GM21367 (cell line): ENCODE results near the gene SV2C.
"Not testable (repeated sequence)": the region's sequence is repeated elsewhere in the genome, so short reads cannot be mapped to it uniquely, and the experiment has no call there.

Source experiments
- ATAC-seq: cut with Tn5 transposase; IDR thresholded peaks from one replicate; pipeline ENCODE4 v1.9.1; 2021; ENCODE audit not compliant: unreplicated experiment

The SV2C gene

GRCh38 chr5:76197726-76198125 lies 114.5 kb downstream of the SV2C start:
- ATAC-seq, result no peak

DNA sequence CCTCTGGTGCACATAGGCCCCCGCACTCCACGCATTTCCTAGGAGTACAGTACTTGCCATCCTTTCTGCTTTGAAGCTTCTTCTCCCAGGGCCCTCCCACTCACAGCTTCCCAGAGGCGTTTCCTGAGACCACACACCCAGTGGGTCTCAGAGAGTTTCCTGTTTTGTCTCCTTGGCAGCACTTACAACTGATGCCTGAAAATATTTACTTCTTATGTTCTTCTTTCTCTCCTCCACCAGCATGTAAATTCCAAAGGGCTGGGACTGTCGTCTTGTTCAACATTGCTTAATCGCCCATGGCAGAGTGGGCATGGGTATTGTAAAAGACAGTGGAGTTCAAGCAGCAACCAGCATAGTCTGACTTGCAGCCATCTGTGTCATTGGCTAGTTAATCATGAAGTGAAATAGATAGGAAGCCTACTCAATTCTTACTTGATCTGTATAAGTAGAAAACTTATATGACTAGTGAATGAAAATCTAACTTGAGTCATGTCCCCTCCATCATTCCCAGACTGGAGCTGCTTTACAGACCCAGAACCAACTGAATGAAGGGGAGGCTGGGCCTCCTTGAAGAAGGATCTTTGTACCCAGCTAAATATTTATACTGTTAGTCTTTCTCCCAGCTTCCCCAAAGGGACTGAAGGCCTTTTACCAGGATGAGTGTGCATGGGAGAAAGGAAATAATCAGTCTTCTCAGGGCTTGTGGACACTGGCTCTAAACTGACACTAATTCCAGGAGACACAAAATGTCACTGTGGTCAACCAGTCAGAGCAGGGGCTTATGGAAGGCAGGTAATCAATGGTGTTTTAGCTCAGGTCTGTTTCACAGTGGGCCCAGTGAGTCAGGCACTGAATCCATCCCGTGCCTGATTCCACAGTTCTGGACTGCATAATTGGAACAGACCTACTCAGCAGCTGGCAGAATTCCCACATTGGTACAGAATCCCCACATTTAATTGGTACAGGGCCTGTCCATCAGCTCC lies 116.4 kb downstream of the SV2C start:
- ATAC-seq, result no peak

GRCh38 chr5:76202182-76202581 lies 119.0 kb downstream of the SV2C start:
- no peak for ATAC-seq

DNA sequence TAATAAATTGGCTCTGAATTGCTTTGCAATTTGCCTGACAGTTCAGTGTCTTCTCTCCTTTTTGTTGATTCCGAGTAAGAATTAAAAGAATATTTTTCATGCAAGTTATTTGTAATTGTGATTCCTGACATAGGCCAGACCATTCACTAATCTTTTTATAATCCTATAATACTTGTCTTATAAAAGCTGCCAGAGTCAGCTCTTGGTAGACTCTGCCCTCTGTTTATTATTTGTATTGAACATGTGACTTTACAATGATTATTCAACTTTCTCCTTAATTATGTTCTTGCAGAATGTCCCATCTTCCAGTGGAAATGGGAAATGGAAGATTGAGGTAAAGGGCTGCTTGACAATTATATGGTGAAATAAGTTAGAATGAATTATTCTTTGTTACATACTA lies 121.0 kb downstream of the SV2C start:
- no peak for ATAC-seq

- no peak for ATAC-seq
Observed at GRCh38 chr5:76204713-76205112, 121.5 kb downstream of the SV2C start.

GRCh38 chr5:76207120-76207519 lies 123.9 kb downstream of the SV2C start:
- no peak for ATAC-seq

- ATAC-seq, result no peak
Observed at GRCh38 chr5:76209297-76209696, 126.1 kb downstream of the SV2C start.

DNA sequence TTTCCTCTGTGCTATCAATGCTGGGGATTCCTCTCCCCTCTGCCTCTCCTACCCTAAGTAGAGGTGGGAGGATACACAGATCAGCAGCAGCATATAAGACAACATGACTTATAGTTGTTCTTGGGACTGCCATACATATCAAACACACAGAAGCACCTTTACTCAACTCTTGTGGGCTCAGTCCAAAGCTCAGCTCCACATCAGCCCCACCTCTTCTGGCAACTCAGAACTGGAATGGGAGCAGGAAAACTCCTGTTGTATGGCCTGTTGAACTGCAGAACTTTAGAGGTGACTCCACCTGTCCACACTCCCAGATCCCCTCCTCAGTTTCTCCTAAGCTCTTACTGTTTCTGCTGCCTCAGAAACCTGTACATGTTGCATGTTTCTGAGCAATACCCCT lies 127.8 kb downstream of the SV2C start:
- ATAC-seq, result no peak

- ATAC-seq, result no peak
Observed at GRCh38 chr5:76213858-76214257, 130.7 kb downstream of the SV2C start.

GRCh38 chr5:76216748-76217147 lies 133.6 kb downstream of the SV2C start:
- ATAC-seq, result no peak

DNA sequence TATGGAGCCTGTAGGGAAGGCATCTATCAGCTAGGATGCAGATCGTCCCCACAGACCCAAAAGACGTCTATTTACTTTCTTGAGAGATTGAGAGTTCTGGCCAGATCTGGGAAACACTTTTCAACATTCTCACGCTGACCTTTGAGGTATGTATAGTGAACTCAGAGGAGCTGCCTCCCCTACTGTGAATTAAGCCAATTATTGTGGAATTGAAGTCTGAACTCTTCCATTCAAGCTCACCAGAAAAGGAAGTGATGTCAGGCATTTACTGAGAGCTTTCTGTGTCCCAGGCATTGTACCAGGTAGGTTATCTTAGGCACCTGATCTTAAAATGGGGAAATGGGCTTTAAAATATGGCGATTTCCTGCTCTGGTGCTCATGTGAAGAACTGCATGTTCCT lies 136.5 kb downstream of the SV2C start:
- ATAC-seq, result no peak

GRCh38 chr5:76221311-76221710 lies 138.1 kb downstream of the SV2C start:
- no peak for ATAC-seq

- ATAC-seq, result no peak
Observed at GRCh38 chr5:76222318-76222717, 139.1 kb downstream of the SV2C start.

DNA sequence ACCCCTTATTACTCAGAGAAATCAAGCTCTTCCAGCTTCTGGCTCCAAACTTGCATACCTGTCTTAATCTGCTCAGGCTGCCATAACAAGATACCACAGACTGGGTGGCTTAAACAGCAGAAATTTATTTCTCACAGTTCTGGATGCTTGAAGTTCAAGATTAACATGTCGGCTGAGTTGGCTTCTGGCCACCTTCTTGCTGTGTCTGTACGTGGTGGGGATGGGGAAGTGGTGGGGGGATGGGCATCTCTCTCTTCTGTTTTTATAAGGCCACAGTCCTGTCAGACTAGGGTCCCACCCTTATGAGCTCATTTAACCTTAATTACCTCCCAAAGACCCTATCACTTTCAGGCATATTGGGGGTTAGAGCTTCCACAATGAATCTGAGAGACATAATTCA lies 140.5 kb downstream of the SV2C start:
- no peak for ATAC-seq

DNA sequence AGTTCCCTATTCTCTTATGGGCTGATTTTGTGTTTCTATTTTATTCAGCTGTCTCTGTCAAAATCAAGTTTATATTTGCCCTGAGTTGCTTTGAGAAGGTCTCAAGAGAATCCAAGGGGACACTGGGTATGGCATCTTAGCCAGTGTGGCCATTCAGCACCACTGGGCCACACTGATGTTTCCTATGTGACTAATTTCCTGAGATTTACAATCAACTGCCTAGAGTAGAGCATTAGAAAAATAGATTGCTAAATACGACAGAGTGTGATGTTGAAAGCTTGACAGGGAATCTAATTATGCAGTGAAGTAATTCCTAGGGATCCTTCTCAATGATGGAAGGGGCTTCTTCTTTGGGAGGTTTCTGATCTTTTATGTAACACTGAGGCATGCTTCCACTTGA lies 141.7 kb downstream of the SV2C start:
- no peak for ATAC-seq

DNA sequence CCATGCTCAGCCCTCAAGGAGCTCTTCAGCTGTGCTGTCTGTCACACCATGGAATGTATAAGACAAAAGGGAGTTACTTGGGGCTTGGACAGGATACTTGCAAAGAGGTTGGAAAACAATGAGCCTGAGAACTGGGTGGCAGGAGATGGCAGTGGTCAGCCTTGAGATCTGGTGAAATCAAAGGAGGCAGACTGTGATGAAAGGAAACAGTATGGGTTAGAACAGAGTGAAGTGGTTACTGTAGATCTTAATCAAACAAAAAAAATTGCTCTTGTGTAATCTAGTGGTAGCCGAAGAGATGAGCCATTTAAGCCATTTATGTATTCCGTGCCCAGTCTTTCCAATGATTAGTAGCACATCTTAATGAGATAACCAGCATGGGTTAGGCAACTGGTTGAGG lies 142.2 kb downstream of the SV2C start:
- no peak for ATAC-seq

- ATAC-seq, result no peak
Observed at GRCh38 chr5:76229900-76230299, 146.7 kb downstream of the SV2C start.

GRCh38 chr5:76230711-76231285 lies 147.6 kb downstream of the SV2C start:
- no peak for ATAC-seq

GRCh38 chr5:76234665-76235064 lies 151.5 kb downstream of the SV2C start:
- no peak for ATAC-seq

DNA sequence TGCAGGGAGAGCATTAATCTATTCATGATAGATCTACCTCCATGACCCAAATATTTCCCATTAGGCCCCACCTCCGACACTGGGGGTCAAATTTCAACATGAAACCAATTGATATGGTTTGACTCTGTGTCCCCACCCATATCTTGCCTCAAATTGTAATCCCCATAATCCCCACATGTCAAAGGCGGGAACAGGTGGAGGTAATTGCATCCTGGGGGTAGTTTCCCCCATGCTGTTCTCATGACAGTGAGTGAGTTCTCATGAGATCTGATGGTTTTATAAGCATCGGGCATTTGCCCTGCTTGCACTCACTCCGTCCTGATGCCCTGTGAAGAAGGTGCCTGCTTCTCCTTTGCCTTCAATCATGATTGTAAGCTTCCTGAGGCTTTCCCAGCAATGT lies 153.5 kb downstream of the SV2C start:
- ATAC-seq, result no peak

- no peak for ATAC-seq
Observed at GRCh38 chr5:76240336-76240735, 157.2 kb downstream of the SV2C start.

GRCh38 chr5:76242155-76242554 lies 159.0 kb downstream of the SV2C start:
- ATAC-seq, result not testable (repeated sequence)
